GM19351 (cell line): Measurements from ENCODE around the gene ARHGAP24.
"Not testable (repeated sequence)": the region's sequence is repeated elsewhere in the genome, so short reads cannot be mapped to it uniquely, and the experiment has no call there.

ENCODE experiments used
- ATAC-seq: cut with Tn5 transposase; IDR thresholded peaks from one replicate; pipeline ENCODE4 v1.9.1; 2021; ENCODE audit warnings: mild to moderate bottlenecking, moderate library complexity; ENCODE audit not compliant: unreplicated experiment

ARHGAP24 gene

GRCh38 chr4:85889314-85889713 is 414.4 kb downstream of the ARHGAP24 start:
- ATAC-seq: no peak

GRCh38 chr4:85895755-85896154 is 420.8 kb downstream of the ARHGAP24 start:
- no peak for ATAC-seq

GRCh38 chr4:85898231-85898630 is 423.3 kb downstream of the ARHGAP24 start:
- no peak for ATAC-seq

- no peak for ATAC-seq
Measured at GRCh38 chr4:85901500-85901899, 426.6 kb downstream of the ARHGAP24 start.

- not testable (repeated sequence) for ATAC-seq
Measured at GRCh38 chr4:85902647-85903046, 427.7 kb downstream of the ARHGAP24 start.

- no peak for ATAC-seq
Measured at GRCh38 chr4:85905761-85906160, 430.8 kb downstream of the ARHGAP24 start.

- no peak for ATAC-seq
Measured at GRCh38 chr4:85907001-85907400, 432.1 kb downstream of the ARHGAP24 start.

- ATAC-seq: no peak
Measured at GRCh38 chr4:85909851-85910250, 434.9 kb downstream of the ARHGAP24 start.

- no peak for ATAC-seq
Measured at GRCh38 chr4:85910985-85911384, 436.0 kb downstream of the ARHGAP24 start.

GRCh38 chr4:85913931-85914694 is 439.2 kb downstream of the ARHGAP24 start:
- no peak for ATAC-seq

GRCh38 chr4:85915570-85915969 is 440.6 kb downstream of the ARHGAP24 start:
- ATAC-seq: not testable (repeated sequence)

GRCh38 chr4:85919200-85919887 is 444.4 kb downstream of the ARHGAP24 start:
- no peak for ATAC-seq

GRCh38 chr4:85925071-85925470 is 450.1 kb downstream of the ARHGAP24 start:
- no peak for ATAC-seq

GRCh38 chr4:85928775-85929591 is 454.0 kb downstream of the ARHGAP24 start:
- peak; percentile 58 for ATAC-seq

- ATAC-seq: no peak
Measured at GRCh38 chr4:85929961-85930665, 455.2 kb downstream of the ARHGAP24 start.

- no peak for ATAC-seq
Measured at GRCh38 chr4:85932500-85933290, 457.7 kb downstream of the ARHGAP24 start.

GRCh38 chr4:85933291-85933640 is 458.3 kb downstream of the ARHGAP24 start:
- no peak for ATAC-seq

GRCh38 chr4:85937507-85937906 is 462.6 kb downstream of the ARHGAP24 start:
- ATAC-seq: no peak

GRCh38 chr4:85938062-85938461 is 463.1 kb downstream of the ARHGAP24 start:
- ATAC-seq: no peak

GRCh38 chr4:85938902-85939301 is 464.0 kb downstream of the ARHGAP24 start:
- ATAC-seq: no peak
